CD4-positive, alpha-beta T cell treated with Interleukin-1 beta for 1 hour (primary cell): ENCODE measurements around the gene PAN2.

Experiments used
- DNase-seq, 2 donors: peaks; one replicate each; pipeline ENCODE4 v3.0.0-alpha.2; 2020 to 2022

Gene PAN2

DNA sequence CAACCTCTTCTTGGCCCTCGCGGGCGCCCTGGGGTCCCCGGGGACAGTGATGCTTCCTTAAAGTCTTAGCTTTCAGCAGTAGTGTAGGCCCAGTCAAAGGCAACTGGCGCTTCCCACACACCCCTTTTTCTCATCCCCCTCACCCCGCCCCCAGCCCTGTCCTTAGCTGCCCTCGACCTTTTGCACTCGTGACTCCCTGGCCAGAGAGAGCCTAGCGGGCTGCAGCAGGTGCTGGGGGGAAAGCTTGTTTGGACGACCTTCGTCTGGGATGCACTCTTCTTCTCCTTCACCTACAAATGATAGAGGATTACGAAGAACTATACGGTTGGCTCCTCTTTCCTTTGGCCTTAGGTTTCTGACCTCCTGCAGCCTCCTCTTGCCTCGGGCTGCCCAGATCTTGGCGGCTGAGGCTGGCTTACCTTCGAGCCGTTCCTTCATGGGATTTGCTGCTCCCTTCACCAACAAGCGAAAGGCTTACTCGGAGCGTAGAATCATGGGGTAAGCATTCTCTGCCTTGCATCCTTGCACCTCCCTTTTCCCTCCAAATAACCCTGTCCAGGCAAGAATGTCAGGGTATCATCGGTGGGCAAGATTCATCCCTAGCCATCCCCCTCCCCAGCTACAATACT is 66.2 kb downstream of the PAN2 start:
- no peak for DNase-seq

- DNase-seq, result peak; percentile 89 to 91
Measured at GRCh38 chr12:56266693-56267442, 66.9 kb downstream of the PAN2 start, which contains the start of gene COQ10A. COQ10A (plus strand) TSS chr12:56266942; CDS start chr12:56267119, 177 bp downstream.
